ENCODE measurements around the gene PABPN1. TPM values are rescaled to one million over a fixed set of nuclear protein-coding genes. Genes with fewer than 3 reads are reported as not detected.

The PABPN1 gene
- total RNA-seq, 1 experiment from 2014 or later = 63.4 TPM

DNA sequence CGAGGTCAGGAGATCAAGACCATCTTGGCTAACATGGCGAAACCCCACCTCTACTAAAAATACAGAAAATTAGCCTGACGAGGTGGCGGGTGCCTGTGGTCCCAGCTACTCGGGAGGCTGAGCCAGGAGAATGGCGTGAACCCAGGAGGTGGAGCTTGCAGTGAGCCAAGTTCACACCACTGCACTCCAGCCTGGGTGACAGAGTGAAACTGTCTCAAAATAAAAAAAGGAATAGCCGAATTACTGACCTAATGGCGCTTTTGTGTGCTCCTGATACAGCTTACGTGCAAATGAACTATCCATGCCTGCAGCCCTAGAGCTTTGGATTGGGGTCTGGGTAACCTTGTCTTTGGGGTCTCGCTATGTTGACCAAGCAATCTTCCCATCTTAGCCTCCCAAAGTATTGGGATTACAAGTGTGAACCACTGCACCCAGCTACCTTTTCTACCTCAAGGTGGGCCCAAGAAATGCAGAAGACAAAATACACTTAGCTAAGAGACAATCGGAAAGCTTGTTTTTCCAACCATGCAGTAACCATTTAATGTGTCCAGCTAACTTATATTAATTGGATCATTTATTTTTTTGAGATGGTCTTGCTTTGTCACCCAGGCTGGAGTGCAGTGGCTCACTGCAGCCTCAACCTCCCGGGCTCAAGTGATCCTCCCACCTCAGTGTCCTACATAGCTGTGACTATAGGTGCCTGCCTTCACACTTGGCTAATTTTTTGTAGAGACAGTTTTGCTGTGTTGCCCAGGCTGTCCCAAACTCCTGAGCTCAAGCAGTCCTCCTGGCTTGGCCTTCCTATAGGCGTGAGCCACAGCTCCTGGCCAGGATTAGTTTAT is 5.5 kb downstream of the PABPN1 start:
- DNase-seq (ENCODE audit: low spot score) = no peak

DNA sequence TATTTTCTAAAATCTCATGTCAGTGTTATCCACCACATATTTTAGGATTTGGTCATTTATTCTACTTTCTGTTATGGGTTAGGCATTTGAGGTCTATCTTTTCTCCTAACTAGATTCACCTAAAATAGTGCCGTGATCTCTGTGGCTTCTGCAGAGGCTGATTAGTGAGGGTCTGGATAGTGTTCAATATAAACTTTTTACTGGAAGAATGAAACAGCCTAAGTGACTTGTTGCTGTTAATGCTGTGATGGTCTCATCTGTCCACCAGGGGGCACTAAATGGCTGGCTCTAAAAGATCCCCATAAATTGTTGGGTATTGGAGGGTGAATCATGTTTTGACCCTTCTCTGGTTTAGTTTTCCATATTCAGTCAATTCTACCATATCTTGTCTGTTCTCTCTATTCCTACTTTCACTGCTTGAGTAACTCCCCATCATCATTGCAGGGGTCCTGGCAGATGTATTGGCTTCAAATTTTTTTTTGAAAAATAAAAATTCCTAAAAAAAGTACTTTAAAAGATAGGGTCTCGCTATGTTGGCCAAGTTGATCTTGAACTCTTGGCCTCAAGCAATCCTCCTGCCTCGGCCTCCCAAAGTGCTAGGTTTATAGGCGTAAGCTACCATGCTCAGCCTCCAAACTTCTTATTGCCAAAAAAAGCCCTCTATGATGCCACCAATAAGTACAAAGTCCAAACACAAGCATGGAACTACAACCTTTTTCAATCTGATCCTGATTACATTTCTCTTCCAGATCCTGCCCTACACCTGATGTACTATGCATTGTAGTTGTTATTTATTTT is 6.9 kb downstream of the PABPN1 start:
- peak; percentile 82 for DNase-seq (ENCODE audit: low spot score)

DNA sequence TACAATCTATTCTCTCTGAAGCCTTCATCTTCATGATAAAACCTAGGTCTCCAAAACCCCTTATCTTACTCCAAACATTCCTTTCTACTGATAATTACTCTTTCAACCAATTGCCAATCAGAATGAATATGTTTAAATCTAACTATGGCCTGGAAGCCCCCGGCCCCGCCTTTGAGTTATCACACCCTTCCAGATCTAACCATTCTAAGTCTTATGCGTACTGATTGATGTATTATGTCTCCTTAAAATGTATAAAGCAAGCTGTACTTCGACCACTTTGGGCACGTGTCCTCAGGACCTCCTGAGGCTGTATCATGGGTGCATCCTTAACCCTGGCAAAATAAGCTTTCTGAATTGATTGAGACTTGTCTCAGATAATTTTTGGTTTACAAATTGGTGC is 14.4 kb downstream of the PABPN1 start:
- DNase-seq (ENCODE audit: low spot score) = no peak

DNA sequence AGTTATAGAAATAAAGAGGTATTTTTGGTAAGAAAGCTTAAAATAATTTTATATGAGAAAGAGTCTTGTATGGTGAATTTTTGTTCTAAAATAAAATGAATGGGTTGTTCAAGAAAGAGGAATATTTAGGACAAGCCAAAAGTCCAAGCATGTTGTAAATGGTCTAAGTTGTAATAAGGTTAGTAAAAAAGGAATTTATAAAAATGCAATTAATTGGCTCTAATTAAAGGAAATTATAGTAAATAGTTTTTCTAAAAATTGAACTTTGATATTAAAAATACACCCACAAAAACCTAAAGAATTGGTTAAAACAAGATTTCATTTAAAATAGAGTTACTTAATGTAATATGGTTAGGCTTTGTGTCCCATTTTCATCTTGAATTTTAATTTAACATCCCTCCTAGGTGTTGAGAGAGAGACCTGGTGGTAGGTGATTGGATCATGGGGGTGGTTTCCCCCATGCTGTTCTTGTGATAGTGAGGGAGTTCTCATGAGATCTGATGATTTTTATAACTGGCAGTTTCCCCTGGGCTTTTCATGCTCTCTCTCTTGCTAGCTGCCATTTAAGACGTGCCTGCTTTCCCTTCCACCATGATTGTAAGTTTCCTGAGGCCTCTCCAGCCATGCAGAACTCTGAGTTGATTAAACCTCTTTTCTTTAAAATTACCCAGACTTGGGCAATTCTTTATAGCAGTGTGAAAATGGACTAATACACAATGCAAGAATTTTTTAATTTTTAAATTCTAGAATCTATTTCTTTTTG is 18.4 kb downstream of the PABPN1 start:
- no peak for DNase-seq (ENCODE audit: low spot score)

DNA sequence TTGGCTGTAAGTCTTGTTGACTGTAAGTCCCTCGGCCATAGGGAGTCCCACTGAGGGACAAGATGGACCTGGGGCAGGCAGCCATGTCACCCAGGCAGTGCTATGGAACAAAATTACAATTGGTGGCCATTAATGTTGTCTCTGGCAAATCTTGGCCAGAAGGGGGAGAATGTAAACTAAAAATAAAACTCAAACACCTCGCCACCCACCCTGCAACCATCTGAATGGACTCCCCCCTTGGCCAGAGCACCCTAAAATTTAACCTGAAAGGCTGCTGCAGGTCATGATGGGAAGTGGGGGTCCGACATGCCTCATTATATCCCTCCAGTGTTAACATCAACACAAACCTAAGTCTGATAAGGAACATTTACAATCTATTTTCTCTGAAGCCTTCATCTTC is 23.2 kb downstream of the PABPN1 start:
- no peak for DNase-seq (ENCODE audit: low spot score)

DNA sequence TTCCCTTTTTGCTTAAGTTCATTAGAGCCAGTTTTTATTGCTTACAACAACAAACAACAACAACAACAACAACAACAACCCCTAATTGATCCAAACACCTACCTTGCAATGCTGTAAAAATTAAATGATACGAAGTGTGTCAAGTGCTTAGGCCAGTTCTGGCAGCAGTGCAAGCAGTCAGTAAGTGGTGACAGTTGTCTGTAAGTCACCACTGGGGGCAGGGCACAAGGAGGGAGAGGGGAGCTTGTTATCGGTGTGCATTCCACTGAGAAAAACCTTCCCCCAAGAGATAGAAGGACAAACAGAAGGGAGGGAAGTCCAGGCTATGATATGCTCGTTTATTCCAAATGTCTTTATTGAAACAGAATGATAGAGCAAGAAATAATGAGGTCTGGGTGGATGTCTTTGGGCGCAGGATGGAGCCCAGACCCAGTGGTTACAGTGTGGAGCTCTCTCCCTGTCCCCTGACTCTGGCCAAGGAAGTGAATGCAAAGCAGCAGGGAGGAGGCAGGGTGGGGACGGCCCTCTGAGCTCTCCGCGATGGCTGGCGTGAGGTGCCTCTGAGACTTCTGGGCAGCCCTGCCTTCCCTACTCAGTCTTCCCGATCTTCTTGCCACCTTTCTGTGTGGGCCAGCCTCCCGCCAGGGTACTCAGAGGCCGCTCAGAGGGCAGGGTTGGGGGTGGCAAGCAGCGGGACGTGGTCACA is 24.9 kb downstream of the PABPN1 start:
- DNase-seq (ENCODE audit: low spot score) = no peak

DNA sequence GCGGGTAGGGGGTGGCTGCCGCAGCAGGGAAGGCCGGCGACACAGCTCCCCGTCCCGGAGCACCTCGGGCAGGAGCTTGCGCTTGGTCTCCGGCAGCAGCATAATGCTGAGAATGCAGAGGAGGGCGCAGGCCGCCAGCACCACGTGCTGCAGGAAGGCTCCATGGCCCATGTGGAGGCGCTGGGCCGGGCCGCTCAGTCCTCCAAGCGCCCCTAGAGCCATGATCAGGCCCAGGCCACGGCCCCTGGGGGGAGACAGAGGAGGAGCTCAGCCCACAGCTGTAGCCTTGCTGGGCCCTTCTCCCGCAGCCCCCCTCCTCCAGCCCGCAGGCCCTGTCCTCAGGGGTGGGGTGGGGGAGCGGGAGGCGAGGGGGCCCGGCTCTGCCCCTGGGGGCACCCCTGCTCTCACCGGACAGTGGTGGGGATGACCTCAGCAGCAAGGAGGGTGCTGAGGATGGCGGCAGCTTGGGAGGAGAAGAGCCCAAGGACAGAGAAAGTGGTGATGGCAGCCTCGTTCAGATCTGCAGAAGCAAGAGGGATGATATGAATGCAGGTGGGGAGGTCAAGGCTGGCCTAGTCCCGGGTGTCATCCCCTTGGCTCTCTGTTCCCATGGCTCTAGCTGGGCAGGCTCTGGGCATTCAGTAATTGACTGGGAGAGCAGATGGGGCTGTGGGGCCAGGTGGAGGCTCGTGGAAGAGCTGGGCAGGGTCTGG is 25.6 kb downstream of the PABPN1 start:
- DNase-seq (ENCODE audit: low spot score) = no peak

DNA sequence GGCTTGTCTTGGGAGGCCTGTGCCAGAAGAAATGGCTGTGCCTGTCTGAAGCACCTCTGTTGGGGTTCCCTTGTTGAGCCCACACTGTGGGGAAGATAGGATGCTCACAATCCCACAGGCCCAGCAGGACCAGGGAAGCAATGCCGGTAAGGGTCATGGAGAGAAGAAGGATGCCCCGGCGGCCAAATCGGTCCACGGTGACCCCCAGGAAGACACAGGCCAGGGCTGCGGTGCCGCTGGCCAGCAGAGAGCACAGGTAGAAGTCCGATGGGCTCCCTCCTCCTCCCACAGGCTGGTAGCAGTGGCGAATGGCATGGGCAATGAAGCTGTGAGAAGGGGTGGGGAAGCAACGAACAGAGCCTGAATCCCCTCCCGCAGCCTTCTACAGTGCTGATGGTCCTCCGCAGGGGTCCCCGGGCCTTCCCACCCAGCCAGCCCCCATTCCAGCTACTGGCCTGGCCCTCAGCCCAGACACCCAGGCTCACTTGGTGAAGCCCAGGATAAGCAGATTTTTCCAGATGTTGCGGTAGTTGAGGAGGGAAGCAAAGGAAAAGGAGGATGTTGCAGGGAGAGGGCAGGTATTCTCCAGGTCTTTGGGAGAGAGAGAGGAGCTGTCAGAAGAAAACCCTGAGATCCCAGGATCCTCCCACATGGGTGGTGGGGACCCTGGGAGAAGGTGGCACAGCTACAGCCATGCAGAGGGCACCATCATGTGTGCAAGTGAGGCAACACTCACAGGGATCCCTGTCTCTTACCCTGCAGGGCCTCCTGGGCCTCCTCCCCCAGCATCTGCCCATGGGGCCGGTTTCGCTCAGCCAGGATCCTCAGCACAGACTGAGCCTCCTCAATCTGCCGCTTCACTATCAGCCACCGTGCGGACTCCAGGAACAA is 26.4 kb downstream of the PABPN1 start:
- no peak for DNase-seq (ENCODE audit: low spot score)

DNA sequence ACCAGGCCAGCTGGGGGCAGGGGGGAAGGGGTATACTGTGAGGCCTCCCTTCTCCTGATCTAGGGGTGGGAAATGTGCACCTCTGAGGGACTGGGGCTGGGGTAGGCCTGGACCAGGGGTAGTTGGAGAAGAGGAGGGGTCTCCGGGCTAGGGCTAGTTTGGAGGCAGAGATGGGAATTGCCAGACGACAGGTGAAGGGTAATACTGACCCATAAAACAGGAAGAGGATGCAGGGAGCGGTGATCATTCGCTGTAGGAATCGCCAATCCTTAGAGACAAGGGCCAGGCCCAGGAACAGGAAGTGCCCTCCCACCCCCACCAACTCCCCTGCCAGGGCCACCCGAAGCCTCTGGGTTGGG is 27.0 kb downstream of the PABPN1 start:
- DNase-seq (ENCODE audit: low spot score) = no peak

DNA sequence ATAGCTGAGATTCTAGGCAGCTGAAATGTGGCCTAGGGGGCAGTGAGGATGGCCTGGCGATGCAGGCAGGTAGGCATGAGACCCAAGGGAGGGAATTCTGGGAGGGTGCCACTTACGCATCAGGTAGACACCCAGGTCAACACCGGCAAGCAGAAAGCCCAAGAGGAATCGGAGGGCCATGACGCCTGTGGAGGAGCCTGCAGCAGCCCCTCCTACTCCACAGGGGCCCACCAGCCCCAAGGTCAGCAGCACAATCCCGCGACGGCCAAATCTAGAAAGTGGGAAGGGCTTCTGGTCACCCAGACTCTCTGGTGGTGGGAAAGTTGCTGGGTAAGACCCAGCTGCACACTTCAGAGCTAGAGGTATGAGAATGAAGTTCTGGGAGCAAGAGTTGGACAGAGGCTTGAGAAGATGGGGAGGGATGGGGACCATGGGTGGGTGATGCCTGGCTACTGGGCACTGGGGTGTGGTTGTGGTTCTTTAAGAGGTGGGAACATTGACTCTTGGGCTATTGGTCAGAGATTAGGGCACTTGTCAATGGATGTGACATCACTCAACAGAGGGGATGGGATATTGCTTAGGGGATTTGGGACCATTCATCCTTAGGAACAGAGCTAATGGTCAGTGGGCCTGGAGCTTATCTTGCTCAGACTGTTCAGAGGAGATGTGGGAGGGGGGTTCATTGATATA is 28.0 kb downstream of the PABPN1 start:
- no peak for DNase-seq (ENCODE audit: low spot score)

DNA sequence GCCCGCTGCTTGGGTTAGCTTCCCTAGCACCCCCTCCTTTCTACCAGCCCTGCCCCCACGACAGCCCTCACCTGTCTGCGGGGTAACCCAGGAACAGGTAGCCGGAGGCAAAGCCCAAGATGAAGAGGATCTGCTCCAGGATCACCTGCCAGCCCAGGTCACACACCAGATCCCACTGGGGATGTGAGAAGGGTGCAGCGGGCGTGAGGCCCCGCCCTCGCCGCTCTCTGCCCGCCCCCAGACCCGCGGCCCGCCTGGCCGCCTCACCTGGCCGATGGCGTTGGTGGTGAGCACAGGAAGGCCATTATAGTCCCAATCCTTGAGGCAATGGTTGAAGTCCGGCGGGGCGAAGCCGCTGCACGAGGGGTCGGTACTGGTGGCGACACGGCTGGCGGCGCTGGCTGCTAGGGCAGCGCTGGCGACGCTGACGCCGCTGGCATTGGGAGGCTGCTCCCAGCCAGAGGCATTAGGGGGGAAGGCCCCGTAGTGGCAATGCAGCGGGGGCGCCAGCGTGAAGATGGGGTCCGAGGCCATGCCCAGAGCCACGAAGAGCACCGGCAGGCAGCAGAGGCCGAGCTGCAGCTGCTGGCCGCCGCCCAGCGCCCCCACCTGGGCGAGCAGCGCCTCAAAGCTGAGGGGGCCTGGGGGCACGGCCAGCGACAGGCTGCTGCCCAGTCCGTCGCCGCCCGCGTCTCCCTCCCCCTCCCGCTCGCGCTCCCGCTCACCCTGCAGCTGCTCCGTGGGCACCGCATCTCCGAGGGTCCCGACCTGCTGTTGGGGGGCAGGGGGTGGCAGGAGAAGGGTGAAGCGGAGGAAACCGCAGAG is 30.6 kb downstream of the PABPN1 start:
- no peak for DNase-seq (ENCODE audit: low spot score)

DNA sequence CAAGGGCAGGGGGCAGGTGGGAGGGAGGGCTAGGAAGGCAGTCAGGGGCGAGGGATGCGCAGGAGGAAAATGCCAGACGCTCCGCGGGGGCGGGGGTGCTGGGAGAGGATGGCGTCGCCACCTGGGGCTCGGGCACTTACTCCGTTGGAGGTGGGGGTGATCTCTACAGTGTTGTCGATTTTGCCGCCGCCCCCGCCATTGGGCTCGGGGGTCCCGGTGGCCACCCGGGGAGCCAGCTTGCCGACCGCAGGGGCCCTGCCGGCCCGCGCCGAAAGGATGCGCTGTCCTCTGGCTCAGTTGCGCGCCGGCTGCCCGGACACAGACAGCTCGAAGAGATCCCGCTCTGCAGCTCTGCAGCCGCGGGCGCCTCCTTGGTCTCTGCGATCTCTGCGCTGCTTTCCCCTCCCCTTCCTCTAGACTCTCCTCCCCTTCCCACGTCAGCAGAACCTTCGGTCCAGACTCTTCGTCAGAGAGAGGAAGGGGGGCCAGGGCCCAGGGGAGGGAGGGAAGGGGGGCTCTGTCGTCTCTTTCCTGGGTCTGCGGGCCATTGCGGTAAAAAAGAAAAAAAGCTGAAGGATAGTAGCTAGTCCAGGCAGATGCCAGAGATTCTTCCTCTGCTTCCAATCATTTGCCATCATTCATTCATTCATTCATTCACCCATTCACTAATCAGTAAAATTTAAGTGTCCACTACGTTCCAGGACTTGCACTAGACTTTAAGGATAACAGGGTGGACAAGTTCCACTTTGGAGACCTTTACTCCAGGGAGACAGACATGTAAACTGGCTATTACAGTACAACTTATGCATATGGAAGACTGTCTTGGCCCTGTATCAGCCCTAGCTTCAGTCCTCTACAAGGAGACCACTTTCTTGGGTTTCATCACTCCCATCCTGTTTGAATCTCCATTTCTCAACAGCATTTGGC is 31.5 kb downstream of the PABPN1 start, which contains the start of gene SLC22A17:
Gene SLC22A17 (minus strand): TSS at position 382 of the 927 bp plus-strand sequence.
- DNase-seq (ENCODE audit: low spot score) = no peak

DNA sequence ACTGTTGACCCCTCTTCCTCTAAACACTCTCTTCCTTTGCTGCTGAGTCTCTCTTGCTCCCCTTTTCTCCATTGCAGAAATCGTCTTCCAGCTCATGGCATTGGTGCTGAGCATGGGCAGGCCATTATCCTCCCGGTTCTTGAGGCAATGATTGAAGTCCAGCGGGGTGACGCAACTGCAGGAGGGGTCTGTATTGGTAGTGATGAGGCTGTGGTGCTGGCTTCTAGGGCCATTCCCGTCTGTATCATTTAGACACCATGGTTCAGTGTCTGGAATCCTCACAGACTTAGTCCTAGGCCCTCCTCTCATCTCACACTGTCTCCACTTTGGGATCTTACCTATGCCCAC is 32.1 kb downstream of the PABPN1 start:
- no peak for DNase-seq (ENCODE audit: low spot score)

DNA sequence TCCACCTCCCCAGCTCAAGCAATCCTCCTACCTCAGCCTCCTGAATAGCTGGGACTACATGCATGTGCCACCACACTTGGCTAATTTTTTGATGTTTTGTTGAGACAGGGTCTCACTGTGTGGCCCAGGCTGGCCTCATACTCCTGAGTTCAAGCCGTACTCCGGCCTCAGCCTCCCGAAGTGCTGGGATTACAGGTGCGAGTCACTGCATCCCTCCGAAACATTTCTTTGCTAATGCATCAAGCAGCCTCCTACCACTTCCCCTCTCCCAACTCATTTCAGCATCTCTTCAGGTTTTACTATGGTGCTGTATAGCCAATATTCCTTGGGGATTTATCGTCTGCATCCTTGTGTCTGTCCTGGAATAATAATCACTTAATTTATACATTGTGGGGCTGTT is 33.7 kb downstream of the PABPN1 start:
- DNase-seq (ENCODE audit: low spot score) = no peak

DNA sequence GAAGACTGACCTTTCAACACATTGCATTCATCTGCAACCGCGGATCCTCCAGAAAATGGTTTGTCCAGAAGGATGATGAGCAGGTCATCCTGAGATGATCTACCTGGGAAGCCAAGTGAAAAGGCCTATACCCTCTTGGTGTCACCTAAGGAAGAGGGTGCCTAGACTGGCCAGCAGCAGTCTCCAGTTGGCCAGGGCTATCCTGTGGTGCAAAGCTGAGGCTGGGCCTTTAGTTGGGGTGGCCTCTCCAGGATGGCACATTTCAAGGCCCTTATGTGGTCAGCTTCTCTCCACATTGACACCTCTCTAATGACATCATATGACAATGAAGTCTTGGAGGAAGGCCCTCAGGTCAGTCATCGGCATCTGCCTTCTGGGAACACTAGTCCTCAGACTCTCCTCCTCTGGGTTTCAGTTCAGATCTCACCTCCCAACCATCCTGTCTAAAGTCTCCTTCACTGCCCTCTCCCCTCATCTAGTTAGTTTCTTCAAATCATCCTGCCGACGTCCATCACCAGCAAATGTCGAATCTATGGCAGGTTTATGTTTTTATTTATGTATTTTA is 34.7 kb downstream of the PABPN1 start:
- no peak for DNase-seq (ENCODE audit: low spot score)

DNA sequence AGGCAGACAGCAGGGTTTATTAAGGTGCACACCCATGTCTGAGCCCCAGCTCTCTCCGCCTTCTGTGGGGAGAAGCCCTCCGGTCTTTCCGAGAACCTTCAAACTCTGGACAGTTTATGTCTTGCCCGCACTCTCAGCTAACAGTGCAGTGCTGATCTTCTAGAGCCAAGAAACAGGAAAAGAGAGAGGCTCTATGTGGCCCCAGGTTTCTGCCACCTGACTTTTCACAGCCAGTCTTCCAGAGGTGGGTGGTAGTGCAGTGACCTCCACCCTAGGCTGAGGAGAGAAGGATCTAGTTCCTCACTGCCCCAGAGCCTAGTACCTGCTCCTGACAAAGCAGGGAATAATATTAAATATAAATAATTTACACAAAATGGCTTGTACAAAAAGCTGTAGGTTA is 35.4 kb downstream of the PABPN1 start:
- DNase-seq (ENCODE audit: low spot score) = no peak

DNA sequence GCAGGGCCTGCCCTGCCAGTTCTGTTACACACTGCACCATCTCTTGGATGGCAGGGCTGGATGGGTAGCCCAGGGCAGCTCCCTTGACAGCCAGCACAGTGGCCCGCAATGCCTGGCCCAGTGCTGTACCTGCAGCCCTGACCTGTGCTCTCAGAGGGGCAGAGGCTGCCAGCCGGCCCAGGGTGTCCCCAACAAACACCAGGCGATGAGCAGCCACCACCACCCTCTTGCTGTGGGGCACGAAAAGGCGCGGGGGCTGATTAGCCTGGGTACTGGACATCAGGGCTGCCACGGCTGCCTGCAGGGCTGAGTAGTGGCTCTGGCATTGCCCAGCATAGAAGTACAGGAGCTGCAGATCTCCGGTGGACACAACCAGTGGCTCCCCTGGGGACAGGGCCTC is 36.0 kb downstream of the PABPN1 start:
- no peak for DNase-seq (ENCODE audit: low spot score)

All from HT-29 (cell line).